GM12878 (cell line): Measurements from ENCODE around the gene JPH4. TPM values are rescaled to one million over a fixed set of nuclear protein-coding genes. Genes with fewer than 3 reads are reported as not detected.

Source experiments
- ATAC-seq: fragments of 200-7000 bp; cut with Tn5 transposase; 3 replicates; pipeline ENCODE4 v1.9.1; 2020; ENCODE audit warnings: mild to moderate bottlenecking, moderate library complexity
- BruUV-seq: library from RNA; stranded (reverse); fragments of 400-500 nt; replicated peaks from 2 replicates; lab custom pipeline; 2021; lab: Mats Ljungman, UMichigan
- CTCF ChIA-PET: fragments of 300-600 bp; sonication (Branson Sonifier 250); formaldehyde crosslinking; extraction: SDS; loops from one replicate; lab custom pipeline; 2021; ENCODE audit warnings: inconsistent platforms; lab: Yijun Ruan, JAX
- POLR2A ChIA-PET: fragments of 350-600 bp; formaldehyde crosslinking; extraction: SDS; loops from one replicate; lab custom pipeline; 2021; ENCODE audit warnings: inconsistent platforms; lab: Charles Lee
- RAD21 ChIA-PET: fragments of 300-600 bp; sonication (Branson Sonifier 250); formaldehyde crosslinking; loops from one replicate; lab custom pipeline; 2023; ENCODE audit warnings: antibody characterized with exemption; ENCODE audit not compliant: unreplicated experiment; lab: Charles Lee
- SMC1A ChIA-PET: fragments of 300-600 bp; sonication (Branson Sonifier 250); formaldehyde crosslinking; loops from one replicate; lab custom pipeline; 2023; ENCODE audit not compliant: unreplicated experiment, uncharacterized antibody; lab: Charles Lee
- DNase-seq: peaks from one replicate; pipeline ENCODE4 v3.0.0-alpha.2; 2011; ENCODE audit warnings: low read depth, low spot score
- FAIRE-seq: peaks from 3 replicates; lab custom pipeline; 2011; peaks lifted over from hg19 to GRCh38; lab: Jason Lieb, UNC
- H2AFZ ChIP-seq: 2 replicates; pipeline ENCODE4 v1.6.0; 2011; ENCODE audit warnings: low read depth, low read length, control low read depth; ENCODE audit not compliant: control insufficient read depth
- H3K27ac ChIP-seq: 2 replicates; pipeline ENCODE4 v1.5.1; 2011; ENCODE audit warnings: control low read depth; ENCODE audit not compliant: control insufficient read depth, insufficient read depth
- H3K27me3 ChIP-seq, 2 experiments: replicated peaks in 1 of 2; 2 replicates each; pipeline versions ENCODE4 v1.6.0 to v1.6.1; 2011; ENCODE audit warnings: low read length in 1 of 2; ENCODE audit not compliant: control insufficient read depth in 2 of 2, insufficient read depth in 2 of 2
- H3K36me3 ChIP-seq, 2 experiments: 2 replicates each; pipeline ENCODE4 v1.5.1; 2011; ENCODE audit warnings: low read length in 1 of 2; ENCODE audit not compliant: control insufficient read depth in 2 of 2, insufficient read depth in 2 of 2
- H3K4me1 ChIP-seq: 2 replicates; pipeline ENCODE4 v1.6.1; 2011; ENCODE audit warnings: mild to moderate bottlenecking, low read length, moderate library complexity, mixed read lengths; ENCODE audit not compliant: control insufficient read depth, insufficient read depth
- H3K4me2 ChIP-seq: 2 replicates; pipeline ENCODE4 v1.6.0; 2011; ENCODE audit warnings: control low read depth; ENCODE audit not compliant: control insufficient read depth, insufficient read depth
- H3K4me3 ChIP-seq: fragments of 200-600 bp; sonication (generic); 2 replicates; pipeline ENCODE4 v1.5.1; 2016
- H3K79me2 ChIP-seq: 2 replicates; pipeline ENCODE4 v1.6.0; 2011; ENCODE audit warnings: low read length; ENCODE audit not compliant: control insufficient read depth, insufficient read depth
- H3K9ac ChIP-seq: 2 replicates; pipeline ENCODE4 v1.8.0; 2011; ENCODE audit warnings: low read length, control low read depth, mixed read lengths; ENCODE audit not compliant: control insufficient read depth, insufficient read depth
- H3K9me3 ChIP-seq: replicated peaks from 3 replicates; pipeline ENCODE4 v1.5.1; 2011; ENCODE audit warnings: mild to moderate bottlenecking, low read length; ENCODE audit not compliant: control insufficient read depth, insufficient read depth
- H4K20me1 ChIP-seq: 2 replicates; pipeline ENCODE4 v1.6.0; 2011; ENCODE audit not compliant: control insufficient read depth, insufficient read depth
- BHLHE40 ChIP-seq, 2 experiments: fragments of 450-650 bp in 1 of 2; IDR thresholded peaks; 2 replicates each; pipeline ENCODE4 v1.6.1; 2011 to 2017; ENCODE audit warnings: low read depth in 2 of 2, borderline replicate concordance in 1 of 2, improper control_type of control experiment in 1 of 2, low read length in 1 of 2, mild to moderate bottlenecking in 1 of 2
- KLF5 ChIP-seq: fragments of 450-650 bp; IDR thresholded peaks from 2 replicates; pipeline ENCODE4 v1.6.1; 2014; ENCODE audit warnings: mild to moderate bottlenecking; ENCODE audit not compliant: partially characterized antibody
- MEF2B ChIP-seq: fragments of 450-650 bp; IDR thresholded peaks from 2 replicates; pipeline ENCODE4 v1.6.1; 2018; ENCODE audit warnings: mild to moderate bottlenecking, moderate library complexity; ENCODE audit not compliant: partially characterized antibody, poor library complexity, severe bottlenecking
- NR2F1 ChIP-seq: fragments of 450-650 bp; conservative IDR thresholded peaks from 2 replicates; pipeline ENCODE4 v1.6.1; 2017; ENCODE audit warnings: mild to moderate bottlenecking
- SMAD5 ChIP-seq: IDR thresholded peaks from 2 replicates; pipeline ENCODE4 v1.6.1; 2016; ENCODE audit warnings: antibody characterized with exemption, low read depth
- YY1 ChIP-seq: IDR thresholded peaks from 2 replicates; pipeline ENCODE4 v1.6.1; 2011; ENCODE audit warnings: low read depth, mild to moderate bottlenecking, low read length
- WGBS: methylation state at CpG from one replicate; pipeline ENCODE4 v1.1.6; 2016; ENCODE audit warnings: low lambda C conversion rate; ENCODE audit not compliant: insufficient replicate concordance, insufficient coverage; ENCODE audit errors: missing lambda C conversion rate; 5-methylcytosine and 5-hydroxymethylcytosine counted together
- in situ Hi-C: fragments of 300-500 bp; cut with MboI; formaldehyde crosslinking; loops from 9 replicates; pipeline ENCODE4 v1.14.3; 2018; ENCODE audit warnings: mixed read lengths
- intact Hi-C: fragments of 100-400 bp; cut with micrococcal nuclease; formaldehyde crosslinking; loops from one replicate; pipeline ENCODE4 v1.14.2; 2022; ENCODE audit not compliant: unreplicated experiment
- polyA plus RNA-seq, 11 experiments: library from polyadenylated mRNA; depleted of rRNA in 4 of 11; unstranded in 6 of 11; stranded (reverse) in 5 of 11; fragments of >200 nt; fragmentation: Nextera tagmentation in 4 of 11; fragmentation: Illumina TruSeq in 1 of 11; extraction: Ambion mirVana in 4 of 11; extraction: Trizol in 1 of 11; gene quantifications; 1 replicate in 1 of 11; 2 replicates in 10 of 11; pipeline versions ENCODE4 v1.2.1 to v1.2.3, GENCODE V29; 2011 to 2016; ENCODE audit warnings: inconsistent platforms in 2 of 11, missing spikeins in 2 of 11, low read depth in 1 of 11
- total RNA-seq, 4 experiments: library from RNA; depleted of rRNA in 3 of 4; stranded (reverse); fragments of >200 nt in 3 of 4; fragmentation: Illumina TruSeq in 1 of 4; extraction: Trizol in 1 of 4; gene quantifications; 2 replicates each; pipeline versions ENCODE4 v1.2.1 to v1.2.3, GENCODE V29; 2013 to 2021
- TF ChIP-seq, protein P1 (sequence below): fragments of 150-350 bp; IDR thresholded peaks from 2 replicates; pipeline ENCODE4 v1.6.1; 2014; ENCODE audit warnings: mild to moderate bottlenecking, low read depth, low read length

JPH4 gene
- total and polyA plus RNA-seq, 10 of the 15 experiments (the other 5 are each of a cell fraction or from before 2014, with no cell fraction given): 0.48 to 10.3 (median 3.8) TPM

- ATAC-seq (no peak), DNase-seq (no peak)
- no peaks in the 10 kb centered on the region for H3K27me3 ChIP-seq
- no peaks in the 10 kb centered on the region; the same call in 2 of the 3 replicates for H3K9me3 ChIP-seq
- no peak overlapping the region for H2AFZ ChIP-seq
- H3K4me3 ChIP-seq: no peak overlapping the region
- SMC1A ChIA-PET: interaction anchor here (0.6 to 1.9 kb wide), 3 partner anchors 14 to 308 kb away, joined by 3 to 7 read pairs (median 5); no protein-coding TSS in a partner anchor
- POLR2A ChIA-PET: no interaction called here
- intact Hi-C loops (no loop called here), in situ Hi-C loops (no loop called here)
- RAD21 ChIA-PET: no interaction called here
- H3K9ac ChIP-seq: no peak overlapping the region
- 72% methylated on average over 2 of the region's 2 CpGs for WGBS
- peaks cover 58% of the 10 kb centered on the region for H3K4me1 ChIP-seq
- H3K4me2 ChIP-seq: no peak overlapping the region
- CTCF ChIA-PET: interaction anchor here (0.6 to 3.3 kb wide), 4 partner anchors 14 to 285 kb away, joined by 4 to 18 read pairs (median 4); no protein-coding TSS in a partner anchor
- no peaks in the 10 kb centered on the region for H3K36me3 ChIP-seq
- no peaks in the 10 kb centered on the region for H4K20me1 ChIP-seq
- H3K27ac ChIP-seq: no peak overlapping the region
- TF ChIP-seq, protein P1, sequence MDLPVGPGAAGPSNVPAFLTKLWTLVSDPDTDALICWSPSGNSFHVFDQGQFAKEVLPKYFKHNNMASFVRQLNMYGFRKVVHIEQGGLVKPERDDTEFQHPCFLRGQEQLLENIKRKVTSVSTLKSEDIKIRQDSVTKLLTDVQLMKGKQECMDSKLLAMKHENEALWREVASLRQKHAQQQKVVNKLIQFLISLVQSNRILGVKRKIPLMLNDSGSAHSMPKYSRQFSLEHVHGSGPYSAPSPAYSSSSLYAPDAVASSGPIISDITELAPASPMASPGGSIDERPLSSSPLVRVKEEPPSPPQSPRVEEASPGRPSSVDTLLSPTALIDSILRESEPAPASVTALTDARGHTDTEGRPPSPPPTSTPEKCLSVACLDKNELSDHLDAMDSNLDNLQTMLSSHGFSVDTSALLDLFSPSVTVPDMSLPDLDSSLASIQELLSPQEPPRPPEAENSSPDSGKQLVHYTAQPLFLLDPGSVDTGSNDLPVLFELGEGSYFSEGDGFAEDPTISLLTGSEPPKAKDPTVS: no peak
- TF ChIP-seq KLF5: no peak
- TF ChIP-seq NR2F1: no peak
- TF ChIP-seq BHLHE40 (IDR thresholded peaks at IDR 0.05; ENCODE audit: borderline replicate concordance in 1 of 2, low read depth in 2 of 2, low read length in 1 of 2): no peak
- TF ChIP-seq YY1: no peak
- no peak for TF ChIP-seq SMAD5
- TF ChIP-seq MEF2B: no peak
- TF ChIP-seq, all 136 proteins: peak for 0
- FAIRE-seq: no peak
- no peaks in the 10 kb centered on the region for H3K79me2 ChIP-seq
- BruUV-seq: no TSS peak
Measured at GRCh38 chr14:23603103-23603502, 24.5 kb upstream of the JPH4 start.
